CD4-positive, alpha-beta T cell treated with Interleukin-17A for 4 hours (primary cell): ENCODE measurements around the gene RNU11.
A peak's percentile ranks its signal among the peaks of the same experiment; 100 is the strongest.
"Not testable (repeated sequence)": the region's sequence is repeated elsewhere in the genome, so short reads cannot be mapped to it uniquely, and the experiment has no call there.

Experiments used
- DNase-seq: peaks from one replicate; pipeline ENCODE4 v3.0.0-alpha.2; 2020; ENCODE audit warnings: mixed read lengths

RNU11 gene

GRCh38 chr1:28666806-28667205, 18.4 kb downstream of the RNU11 start:
- no peak for DNase-seq

GRCh38 chr1:28668191-28668955, 20.0 kb downstream of the RNU11 start, which contains the start of gene GMEB1:
GMEB1 (plus strand) TSS chr1:28668784; CDS start chr1:28683613, 14,829 bp downstream.
- peak; percentile 88 for DNase-seq

- DNase-seq = peak; percentile 51
Measured at GRCh38 chr1:28668956-28669723, 20.7 kb downstream of the RNU11 start.

DNA sequence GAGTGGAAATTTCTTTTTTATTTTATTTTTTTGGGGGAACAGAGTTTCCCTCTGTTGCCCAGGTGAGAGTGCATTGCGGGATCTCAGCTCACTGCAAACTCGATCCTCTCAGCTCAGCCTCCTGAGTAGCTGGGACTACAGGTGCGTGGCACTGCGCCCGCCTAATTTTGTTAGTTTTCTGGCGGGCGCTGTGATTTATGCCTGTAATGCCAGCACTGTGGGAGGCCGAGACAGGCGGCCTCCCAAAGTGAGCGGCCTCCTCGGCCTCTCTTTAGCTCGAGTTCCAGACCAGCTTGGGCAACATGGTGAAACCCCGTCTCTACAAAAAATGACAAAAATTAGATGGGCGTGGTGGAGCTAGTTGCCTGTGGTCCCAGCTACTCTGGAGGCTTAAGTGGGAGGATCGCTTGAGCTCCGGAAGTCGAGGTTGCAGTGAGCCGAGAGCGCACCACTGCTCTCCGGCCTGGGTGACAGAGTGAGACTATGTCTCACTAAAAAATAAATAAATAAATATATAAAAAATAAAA, 22.9 kb downstream of the RNU11 start:
- no peak for DNase-seq

GRCh38 chr1:28672971-28673370, 24.6 kb downstream of the RNU11 start:
- DNase-seq = not testable (repeated sequence)

GRCh38 chr1:28675924-28676257, 27.5 kb downstream of the RNU11 start:
- no peak for DNase-seq

DNA sequence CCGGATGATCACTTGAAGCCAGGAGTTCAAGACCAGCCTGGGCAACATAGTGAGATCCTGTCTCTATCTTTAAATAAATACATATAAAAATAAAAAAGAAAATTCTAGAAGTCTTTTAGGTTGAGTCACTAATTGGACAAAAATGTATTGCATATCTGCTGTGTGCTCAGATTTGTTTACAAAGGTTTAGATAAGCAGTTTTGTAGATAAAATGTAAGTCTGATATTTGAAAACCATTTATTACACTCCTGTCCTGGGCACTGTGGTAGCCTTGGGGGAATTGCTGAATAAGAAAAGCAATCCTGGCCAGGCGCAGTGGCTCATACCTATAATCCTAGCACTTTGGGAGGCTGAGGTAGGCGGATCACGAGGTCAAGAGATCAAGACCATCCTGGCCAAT, 31.8 kb downstream of the RNU11 start:
- no peak for DNase-seq

- no peak for DNase-seq
Measured at GRCh38 chr1:28682840-28683239, 34.4 kb downstream of the RNU11 start.

DNA sequence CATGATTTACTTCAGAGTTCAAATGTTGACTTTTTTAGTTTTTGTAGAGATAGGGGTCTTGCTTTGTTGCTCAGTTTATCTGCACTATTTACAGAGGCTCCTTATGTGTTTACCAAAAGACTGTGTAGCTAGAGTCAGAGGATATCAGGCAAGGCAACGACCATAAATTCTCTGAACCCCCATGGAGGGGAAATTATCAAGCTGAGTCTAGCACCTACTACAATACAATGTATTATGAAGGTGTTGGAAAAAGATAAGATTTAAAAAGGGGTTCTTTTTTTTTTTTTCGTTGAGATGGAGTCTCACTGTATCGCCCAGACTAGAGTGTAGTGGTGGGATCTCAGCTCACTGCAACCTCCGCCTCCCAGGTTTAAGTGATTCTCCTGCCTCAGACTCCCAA, 36.5 kb downstream of the RNU11 start:
- DNase-seq = no peak

DNA sequence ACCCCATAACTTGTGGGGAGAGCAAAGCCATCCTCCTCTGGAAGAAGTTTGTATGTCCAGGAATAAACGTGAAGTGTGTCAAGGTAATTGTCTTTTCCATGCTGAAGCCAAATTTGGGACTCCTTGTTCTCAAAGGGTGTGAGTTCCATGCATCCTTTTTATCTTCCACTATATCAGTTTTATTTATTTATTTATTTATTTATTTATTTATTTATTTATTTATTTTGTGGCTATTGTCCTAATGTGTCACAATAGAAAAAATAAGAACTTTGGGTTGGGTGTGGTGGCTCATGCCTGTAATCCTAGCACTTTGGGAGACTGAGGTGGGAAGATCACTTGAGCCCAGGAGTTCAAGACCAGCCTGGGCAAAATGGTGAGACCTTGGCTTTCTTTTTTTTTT, 43.2 kb downstream of the RNU11 start:
- not testable (repeated sequence) for DNase-seq
